C4-2B (cell line): ENCODE measurements around the gene KERA.

ENCODE experiments used
- H3K27ac ChIP-seq: fragments of 450-650 bp; 2 replicates; pipeline ENCODE4 v1.5.1; 2017
- CTCF ChIP-seq: fragments of 450-650 bp; conservative IDR thresholded peaks from 2 replicates; pipeline ENCODE4 v1.5.1; 2017; ENCODE audit warnings: mild to moderate bottlenecking
- ZFX ChIP-seq: fragments of 450-650 bp; IDR thresholded peaks from 2 replicates; pipeline ENCODE4 v1.6.1; 2017

Gene KERA

GRCh38 chr12:91033251-91033650 lies 24.6 kb downstream of the KERA start:
- TF ChIP-seq ZFX (no peak), CTCF (no peak)
- H3K27ac ChIP-seq: no peak overlapping the region

GRCh38 chr12:91023326-91024004 lies 34.4 kb downstream of the KERA start:
- no peak for TF ChIP-seq CTCF
- no peak for TF ChIP-seq ZFX
- H3K27ac ChIP-seq: no peak overlapping the region

DNA sequence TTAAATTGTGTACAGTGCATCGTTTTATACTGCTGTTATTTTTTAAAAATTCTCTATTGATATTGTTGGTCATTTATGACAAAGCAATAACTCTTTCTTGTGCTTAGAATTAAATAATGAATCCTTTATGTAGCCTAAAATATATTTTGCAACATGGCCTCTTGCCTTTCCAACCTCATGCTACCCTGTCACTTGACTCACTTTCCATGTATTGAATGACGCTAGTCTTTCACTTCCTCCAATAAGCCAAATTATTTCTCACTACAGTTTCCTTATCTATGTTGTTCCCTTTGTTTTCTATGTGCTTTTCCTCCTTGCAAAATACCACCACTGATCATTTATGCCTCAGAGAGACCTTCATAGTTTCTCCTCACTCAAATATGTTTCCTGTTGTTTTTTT lies 36.7 kb downstream of the KERA start:
- TF ChIP-seq CTCF (no peak), ZFX (no peak)
- H3K27ac ChIP-seq: no peak overlapping the region

GRCh38 chr12:91019455-91019854 lies 38.4 kb downstream of the KERA start:
- H3K27ac ChIP-seq: no peak overlapping the region
- no peak for TF ChIP-seq CTCF
- no peak for TF ChIP-seq ZFX

- no peak overlapping the region for H3K27ac ChIP-seq
- TF ChIP-seq ZFX (no peak), CTCF (no peak)
Observed at GRCh38 chr12:91017511-91018263, 40.1 kb downstream of the KERA start.

GRCh38 chr12:91017043-91017442 lies 40.8 kb downstream of the KERA start:
- no peak overlapping the region for H3K27ac ChIP-seq
- TF ChIP-seq CTCF: no peak
- no peak for TF ChIP-seq ZFX

DNA sequence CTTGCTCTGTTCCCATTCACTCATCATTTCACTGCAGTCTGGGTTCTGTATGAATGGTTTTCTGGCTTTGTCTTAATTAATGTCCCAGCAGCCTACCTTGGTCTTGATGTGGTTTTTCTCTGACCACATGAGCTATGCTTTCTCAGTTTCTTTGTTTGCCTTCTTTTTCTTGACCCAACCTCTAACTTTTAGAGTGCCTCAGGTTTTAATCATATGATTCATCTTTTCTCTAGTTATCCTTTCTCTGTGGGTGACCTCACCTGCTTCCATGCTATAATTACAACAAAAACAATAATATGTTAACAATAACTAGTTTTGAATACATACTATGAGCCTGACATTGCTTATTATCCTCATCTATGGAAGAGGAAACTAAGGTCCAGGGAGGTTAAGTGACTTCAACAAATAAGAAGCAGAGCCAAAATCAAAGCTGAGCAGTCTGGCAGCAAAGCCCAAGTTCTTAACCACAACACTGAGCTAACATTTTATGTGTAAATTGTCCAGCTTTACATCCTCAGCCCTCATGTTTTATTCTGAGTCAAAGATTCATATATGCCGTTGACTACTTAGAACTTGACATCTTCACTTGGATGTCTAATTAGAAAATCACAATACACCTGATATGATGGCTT lies 48.4 kb downstream of the KERA start:
- no peak for TF ChIP-seq ZFX
- no peak for TF ChIP-seq CTCF
- H3K27ac ChIP-seq: no peak overlapping the region
